Astrocyte of the spinal cord (primary cell): ENCODE results near the gene MYNN.

Source experiments
- DNase-seq: peaks from one replicate; pipeline ENCODE4 v3.0.0; 2011; ENCODE audit warnings: low read depth, low spot score
- H3K4me3 ChIP-seq: 2 replicates; pipeline ENCODE4 v1.5.1; 2011; ENCODE audit warnings: low read depth, mild to moderate bottlenecking, low read length, moderate library complexity
- CTCF ChIP-seq: IDR thresholded peaks from 2 replicates; pipeline ENCODE4 v1.5.1; 2012; ENCODE audit warnings: low read depth, mild to moderate bottlenecking, low read length, inconsistent platforms
- in situ Hi-C: cut with HindIII; loops from 2 replicates; pipeline ENCODE4 v1.10.0; 2017; ENCODE audit warnings: low sequenced_read_pairs

MYNN gene

GRCh38 chr3:169751875-169752274 is 21.3 kb upstream of the MYNN start:
- no peak for DNase-seq
- no peak overlapping the region for H3K4me3 ChIP-seq
- in situ Hi-C loops = no loop called here
- no peak for TF ChIP-seq CTCF

- DNase-seq = no peak
Measured at GRCh38 chr3:169754711-169755110, 18.5 kb upstream of the MYNN start.

GRCh38 chr3:169755488-169755887 is 17.7 kb upstream of the MYNN start:
- DNase-seq = no peak
- in situ Hi-C loops = no loop called here
- no peak for TF ChIP-seq CTCF
- no peak overlapping the region for H3K4me3 ChIP-seq

More at GRCh38 chr3:169754711-169755110, 18.5 kb upstream of the MYNN start:
- in situ Hi-C loops = no loop called here
- no peak overlapping the region for H3K4me3 ChIP-seq
- no peak for TF ChIP-seq CTCF

- H3K4me3 ChIP-seq = no peak overlapping the region
- in situ Hi-C loops = no loop called here
- DNase-seq = no peak
- TF ChIP-seq CTCF = no peak
Measured at GRCh38 chr3:169758359-169758994, 14.7 kb upstream of the MYNN start.

- no peak for TF ChIP-seq CTCF
- DNase-seq = peak; percentile 22
- no peak overlapping the region for H3K4me3 ChIP-seq
- in situ Hi-C loops = no loop called here
Measured at GRCh38 chr3:169759256-169759655, 13.9 kb upstream of the MYNN start.

- no peak for TF ChIP-seq CTCF
- in situ Hi-C loops = no loop called here
- peak; percentile 4 for DNase-seq
- no peak overlapping the region for H3K4me3 ChIP-seq
Measured at GRCh38 chr3:169760479-169760878, 12.7 kb upstream of the MYNN start.
